ENCODE results near the gene AGXT. TPM values are rescaled to one million over a fixed set of nuclear protein-coding genes. Genes with fewer than 3 reads are reported as not detected.

Gene AGXT
- total RNA-seq, 1 donor: not detected

GRCh38 chr2:240913810-240914644 lies 45.4 kb downstream of the AGXT start:
- no peak overlapping the region for H3K4me3 ChIP-seq (ENCODE audit: low read depth, low read length)
- DNase-seq (ENCODE audit: low read depth): peak; percentile 79
- peak; percentile 96 for TF ChIP-seq CTCF (IDR thresholded peaks at IDR 0.05; ENCODE audit: insufficient read depth, low read length)

DNA sequence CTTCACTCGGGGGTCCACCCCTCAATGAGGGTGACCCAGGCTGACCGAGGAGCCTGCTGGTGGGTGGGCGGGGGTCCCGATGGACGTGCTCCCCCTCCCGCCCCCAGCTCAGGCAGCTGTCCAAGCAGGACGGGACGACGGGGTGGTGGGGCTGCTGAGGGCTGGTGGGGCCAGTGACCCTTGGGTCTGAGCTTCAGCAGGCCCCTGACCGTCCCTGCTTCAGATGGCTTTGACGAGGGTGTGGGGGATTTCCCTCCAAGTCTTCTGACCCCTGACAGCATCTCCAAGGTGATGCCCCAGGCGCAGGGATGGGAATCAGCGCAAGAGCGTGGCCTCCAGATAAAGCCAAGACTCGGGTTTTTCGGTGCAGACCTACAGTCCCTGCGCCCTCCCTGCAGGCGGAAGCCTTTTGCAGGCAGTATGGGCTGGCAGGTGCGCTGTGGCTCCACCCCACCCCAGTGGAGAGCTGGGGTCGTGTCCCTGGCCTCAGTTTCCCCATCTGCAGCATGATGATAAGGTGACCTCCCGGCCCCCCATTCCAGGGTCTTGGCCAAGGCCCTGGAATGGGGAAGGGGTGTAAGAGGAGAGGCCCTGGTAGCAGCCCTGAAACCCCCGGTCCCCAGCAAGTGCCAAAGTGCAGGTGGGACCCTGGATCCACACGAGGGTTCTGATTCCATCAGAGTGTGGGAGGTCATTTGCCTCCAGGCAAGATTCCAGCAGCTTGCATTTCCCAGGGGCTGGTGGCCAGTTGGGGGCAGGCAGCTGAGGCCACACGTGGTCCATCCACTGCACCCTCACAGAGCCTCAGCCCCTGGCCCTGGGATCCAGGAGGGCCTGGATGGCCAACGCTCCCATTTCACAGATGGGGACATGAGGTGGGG lies 46.3 kb downstream of the AGXT start:
- DNase-seq (ENCODE audit: low read depth): no peak
- no peak for TF ChIP-seq CTCF (IDR thresholded peaks at IDR 0.05; ENCODE audit: insufficient read depth, low read length)
- no peak overlapping the region for H3K4me3 ChIP-seq (ENCODE audit: low read depth, low read length)

- no peak for TF ChIP-seq CTCF (IDR thresholded peaks at IDR 0.05; ENCODE audit: insufficient read depth, low read length)
- peak overlapping the region; percentile 9 for H3K4me3 ChIP-seq (ENCODE audit: low read depth, low read length)
- DNase-seq (ENCODE audit: low read depth): no peak
Observed at GRCh38 chr2:240915526-240916341, 47.1 kb downstream of the AGXT start.

DNA sequence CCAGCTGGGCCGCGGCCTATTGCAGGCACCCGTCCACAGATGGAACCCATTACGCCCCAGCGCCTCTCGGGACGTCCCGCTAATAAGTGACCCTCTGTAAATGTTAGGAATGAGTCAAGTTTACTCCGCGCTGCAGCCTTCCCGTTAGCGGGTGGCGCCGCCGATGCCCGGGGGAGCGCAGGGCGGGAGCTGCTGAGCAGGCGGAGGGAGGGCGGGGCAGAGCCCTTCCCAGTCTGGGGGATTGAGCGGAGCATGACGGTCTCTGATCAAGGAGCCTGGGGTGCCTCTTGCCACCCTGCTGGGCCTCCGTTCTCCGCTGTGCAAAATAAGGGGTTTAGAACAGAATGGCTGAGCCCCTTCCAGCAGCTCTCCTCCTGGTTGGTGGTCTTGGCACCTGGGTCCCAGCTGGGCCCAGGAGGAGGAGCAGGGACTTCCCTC lies 48.0 kb downstream of the AGXT start:
- no peak overlapping the region for H3K4me3 ChIP-seq (ENCODE audit: low read depth, low read length)
- TF ChIP-seq CTCF (IDR thresholded peaks at IDR 0.05; ENCODE audit: insufficient read depth, low read length): no peak
- DNase-seq (ENCODE audit: low read depth): peak; percentile 83

GRCh38 chr2:240917009-240917683 lies 48.5 kb downstream of the AGXT start:
- no peak for DNase-seq (ENCODE audit: low read depth)
- TF ChIP-seq CTCF (IDR thresholded peaks at IDR 0.05; ENCODE audit: insufficient read depth, low read length): no peak
- no peak overlapping the region for H3K4me3 ChIP-seq (ENCODE audit: low read depth, low read length)

Measured in fibroblast of the aortic adventitia (primary cell).